Keratinocyte (primary cell): ENCODE results near the gene RNF115. TPM values are rescaled to one million over a fixed set of nuclear protein-coding genes. Genes with fewer than 3 reads are reported as not detected.

Source experiments
- DNase-seq: peaks from one replicate; pipeline ENCODE4 v3.0.0-alpha.2; 2011; ENCODE audit warnings: low read depth, missing footprints, low spot score
- FAIRE-seq: peaks from 2 replicates; lab custom pipeline; 2011; peaks lifted over from hg19 to GRCh38; lab: Jason Lieb, UNC
- H2AFZ ChIP-seq: 2 replicates; pipeline ENCODE4 v1.6.0; 2012; ENCODE audit warnings: low read length, control low read depth, inconsistent platforms; ENCODE audit not compliant: control insufficient read depth
- H3K27ac ChIP-seq: 2 replicates; pipeline ENCODE4 v1.5.1; 2011; ENCODE audit warnings: low read length; ENCODE audit not compliant: control insufficient read depth, insufficient read depth
- H3K27me3 ChIP-seq: 3 replicates; pipeline ENCODE4 v1.6.0; 2011; ENCODE audit warnings: low read length; ENCODE audit not compliant: control insufficient read depth, insufficient read depth; ENCODE audit errors: extremely low read depth
- H3K36me3 ChIP-seq, 2 experiments: 2 replicates in 1 of 2; 3 replicates in 1 of 2; pipeline ENCODE4 v1.5.1; 2011; ENCODE audit warnings: low read length in 2 of 2, mild to moderate bottlenecking in 1 of 2; ENCODE audit not compliant: control insufficient read depth in 2 of 2, insufficient read depth in 2 of 2; ENCODE audit errors: extremely low read depth in 1 of 2
- H3K4me1 ChIP-seq: 3 replicates; pipeline ENCODE4 v1.5.1; 2011; ENCODE audit warnings: low read length; ENCODE audit not compliant: control insufficient read depth, insufficient read depth; ENCODE audit errors: extremely low read depth
- H3K4me2 ChIP-seq: 3 replicates; pipeline ENCODE4 v1.6.0; 2011; ENCODE audit warnings: low read depth, low read length; ENCODE audit not compliant: control insufficient read depth, insufficient read depth; ENCODE audit errors: extremely low read depth
- H3K4me3 ChIP-seq, 3 experiments: fragments of 200-600 bp in 1 of 3; sonication (generic) in 1 of 3; 2 replicates in 2 of 3; 3 replicates in 1 of 3; pipeline ENCODE4 v1.5.1; 2011 to 2016; ENCODE audit warnings: low read length in 3 of 3, mild to moderate bottlenecking in 3 of 3, control low read depth in 2 of 3, inconsistent platforms in 1 of 3, low read depth in 1 of 3, mixed read lengths in 1 of 3, mixed run types in 1 of 3, moderate library complexity in 1 of 3; ENCODE audit not compliant: control insufficient read depth in 2 of 3, insufficient read depth in 2 of 3; ENCODE audit errors: extremely low read depth in 1 of 3
- H3K79me2 ChIP-seq: 2 replicates; pipeline ENCODE4 v1.6.0; 2012; ENCODE audit warnings: low read length; ENCODE audit not compliant: control insufficient read depth, insufficient read depth
- H3K9ac ChIP-seq: 3 replicates; pipeline ENCODE4 v1.6.0; 2011; ENCODE audit warnings: low read length; ENCODE audit not compliant: control insufficient read depth, insufficient read depth; ENCODE audit errors: extremely low read depth
- H3K9me1 ChIP-seq: 3 replicates; pipeline ENCODE4 v1.6.0; 2011; ENCODE audit warnings: low read length; ENCODE audit not compliant: control insufficient read depth, insufficient read depth; ENCODE audit errors: extremely low read depth
- H3K9me3 ChIP-seq: 2 replicates; pipeline ENCODE4 v1.5.1; 2012; ENCODE audit warnings: low read depth, low read length; ENCODE audit not compliant: control insufficient read depth
- H4K20me1 ChIP-seq: 3 replicates; pipeline ENCODE4 v1.6.0; 2011; ENCODE audit warnings: low read length; ENCODE audit not compliant: control insufficient read depth, insufficient read depth; ENCODE audit errors: extremely low read depth
- EZH2 ChIP-seq: IDR thresholded peaks from one replicate; pipeline ENCODE4 v1.6.1; 2012; ENCODE audit warnings: inconsistent platforms, mild to moderate bottlenecking, low read length, moderate library complexity
- dilution Hi-C: fragments of 300-500 bp; cut with MboI; formaldehyde crosslinking; loops from one replicate; pipeline ENCODE4 v1.7.0; 2020; ENCODE audit warnings: low sequenced_read_pairs; ENCODE audit not compliant: extremely low pct_ligation_motif_present
- polyA plus RNA-seq, 5 experiments: library from polyadenylated mRNA; depleted of rRNA in 3 of 5; stranded (reverse) in 3 of 5; stranded (forward) in 1 of 5; unstranded in 1 of 5; fragments of >200 nt; gene quantifications; 1 replicate in 1 of 5; 2 replicates in 3 of 5; 3 replicates in 1 of 5; pipeline versions ENCODE4 v1.2.1 to v1.2.3, GENCODE V29; 2011 to 2012; ENCODE audit warnings: missing spikeins in 2 of 5, low read depth in 1 of 5, low replicate concordance in 1 of 5
- TF ChIP-seq, protein P1 (sequence below), 3 experiments: IDR thresholded peaks in 1 of 3; conservative IDR thresholded peaks in 1 of 3; optimal IDR thresholded peaks in 1 of 3; 2 replicates in 2 of 3; 3 replicates in 1 of 3; pipeline versions ENCODE3 to v1.5.1; 2011; ENCODE audit warnings: low read length in 3 of 3, mild to moderate bottlenecking in 3 of 3, moderate library complexity in 2 of 3, control low read depth in 1 of 3, inconsistent platforms in 1 of 3; ENCODE audit not compliant: insufficient read depth in 2 of 3; ENCODE audit errors: extremely low read depth in 1 of 3

RNF115 gene
- polyA plus RNA-seq, 1 donor (not counting 4 experiments of a cell fraction or from before 2014, with no cell fraction given), result 10.1 TPM

- Histone ChIP-seq H3K9ac (no peak overlapping the region), H3K79me2 (peaks cover 19% of the 10 kb centered on the region), H2AFZ (no peak overlapping the region), H4K20me1 (no peaks in the 10 kb centered on the region), H3K4me1 (peaks cover 12% of the 10 kb centered on the region), H3K9me3 (no peaks in the 10 kb centered on the region), H3K9me1 (peaks cover 5% of the 10 kb centered on the region), H3K27ac (no peak overlapping the region), H3K4me3 (no peak overlapping the region), H3K36me3 (peaks cover 38 to 39% of the 10 kb centered on the region in 2 experiments), H3K27me3 (no peaks in the 10 kb centered on the region), H3K4me2 (no peak overlapping the region)
- DNase-seq, result no peak
- no peak for FAIRE-seq
- dilution Hi-C loops, result no loop called here
- no peak for TF ChIP-seq EZH2
- TF ChIP-seq, protein P1, sequence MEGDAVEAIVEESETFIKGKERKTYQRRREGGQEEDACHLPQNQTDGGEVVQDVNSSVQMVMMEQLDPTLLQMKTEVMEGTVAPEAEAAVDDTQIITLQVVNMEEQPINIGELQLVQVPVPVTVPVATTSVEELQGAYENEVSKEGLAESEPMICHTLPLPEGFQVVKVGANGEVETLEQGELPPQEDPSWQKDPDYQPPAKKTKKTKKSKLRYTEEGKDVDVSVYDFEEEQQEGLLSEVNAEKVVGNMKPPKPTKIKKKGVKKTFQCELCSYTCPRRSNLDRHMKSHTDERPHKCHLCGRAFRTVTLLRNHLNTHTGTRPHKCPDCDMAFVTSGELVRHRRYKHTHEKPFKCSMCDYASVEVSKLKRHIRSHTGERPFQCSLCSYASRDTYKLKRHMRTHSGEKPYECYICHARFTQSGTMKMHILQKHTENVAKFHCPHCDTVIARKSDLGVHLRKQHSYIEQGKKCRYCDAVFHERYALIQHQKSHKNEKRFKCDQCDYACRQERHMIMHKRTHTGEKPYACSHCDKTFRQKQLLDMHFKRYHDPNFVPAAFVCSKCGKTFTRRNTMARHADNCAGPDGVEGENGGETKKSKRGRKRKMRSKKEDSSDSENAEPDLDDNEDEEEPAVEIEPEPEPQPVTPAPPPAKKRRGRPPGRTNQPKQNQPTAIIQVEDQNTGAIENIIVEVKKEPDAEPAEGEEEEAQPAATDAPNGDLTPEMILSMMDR (optimal IDR thresholded peaks at IDR 0.05 in 1 of 3, IDR thresholded peaks at IDR 0.05 in 1 of 3, conservative IDR thresholded peaks at IDR 0.05 in 1 of 3; ENCODE audit: extremely low read depth in 1 of 3, insufficient read depth in 2 of 3, low read length in 3 of 3), result no peak
Measured at GRCh38 chr1:145855426-145855948, 31.6 kb upstream of the RNF115 start.

GRCh38 chr1:145849356-145850160 is 25.7 kb upstream of the RNF115 start:
- Histone ChIP-seq H3K27ac (no peak overlapping the region), H3K9ac (no peak overlapping the region), H4K20me1 (no peaks in the 10 kb centered on the region), H3K4me1 (peaks cover 11% of the 10 kb centered on the region), H2AFZ (no peak overlapping the region), H3K4me3 (no peak overlapping the region), H3K4me2 (no peak overlapping the region), H3K79me2 (no peaks in the 10 kb centered on the region), H3K27me3 (no peaks in the 10 kb centered on the region), H3K9me1 (no peaks in the 10 kb centered on the region), H3K9me3 (no peaks in the 10 kb centered on the region), H3K36me3 (peaks cover 28 to 31% of the 10 kb centered on the region in 2 experiments)
- dilution Hi-C loops, result no loop called here
- no peak for FAIRE-seq
- DNase-seq, result no peak
- no peak for TF ChIP-seq EZH2
- TF ChIP-seq, protein P1 (optimal IDR thresholded peaks at IDR 0.05 in 1 of 3, IDR thresholded peaks at IDR 0.05 in 1 of 3, conservative IDR thresholded peaks at IDR 0.05 in 1 of 3; ENCODE audit: extremely low read depth in 1 of 3, insufficient read depth in 2 of 3, low read length in 3 of 3), result peak; percentile 35 to 60 (median 44)
